Suppressor macrophage (primary cell): ENCODE measurements around the gene ESYT2.

ENCODE experiments used
- DNase-seq, 4 experiments: peaks; one replicate each; pipeline ENCODE4 v3.0.0-alpha.2; 2020 to 2022

The ESYT2 gene

GRCh38 chr7:158685693-158686092 is 143.6 kb downstream of the ESYT2 start:
- no peak for DNase-seq

- no peak for DNase-seq
Measured at GRCh38 chr7:158684329-158684728, 145.0 kb downstream of the ESYT2 start.

DNA sequence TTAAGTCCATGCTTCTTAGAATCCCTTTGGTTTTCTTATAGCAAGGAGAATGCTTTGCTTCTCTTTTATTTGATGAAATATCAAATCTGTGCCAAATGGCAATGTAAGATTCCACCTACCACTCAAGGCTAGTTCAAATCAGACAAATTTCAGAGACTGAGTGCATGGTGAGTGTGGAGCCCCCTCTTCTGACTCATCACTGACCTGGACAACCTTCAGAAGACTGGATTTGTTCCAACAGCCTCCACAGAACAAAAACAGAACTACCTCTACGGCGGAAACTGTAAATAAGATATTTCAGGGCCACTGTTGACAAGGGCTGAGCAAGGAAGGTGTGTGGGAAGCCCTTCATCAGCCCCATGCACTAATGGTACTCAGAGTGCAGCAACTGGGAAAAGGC is 145.8 kb downstream of the ESYT2 start:
- DNase-seq = no peak

GRCh38 chr7:158682456-158682855 is 146.9 kb downstream of the ESYT2 start:
- DNase-seq = no peak
